Keratinocyte (primary cell): ENCODE measurements around the gene KIF2C.

Experiments
- EZH2 ChIP-seq: IDR thresholded peaks from one replicate; pipeline ENCODE4 v1.6.1; 2012; ENCODE audit warnings: inconsistent platforms, mild to moderate bottlenecking, low read length, moderate library complexity
- TF ChIP-seq, protein P1 (sequence below), 3 experiments: IDR thresholded peaks in 1 of 3; conservative IDR thresholded peaks in 1 of 3; optimal IDR thresholded peaks in 1 of 3; 2 replicates in 2 of 3; 3 replicates in 1 of 3; pipeline versions ENCODE3 to v1.5.1; 2011; ENCODE audit warnings: low read length in 3 of 3, mild to moderate bottlenecking in 3 of 3, moderate library complexity in 2 of 3, control low read depth in 1 of 3, inconsistent platforms in 1 of 3; ENCODE audit not compliant: insufficient read depth in 2 of 3; ENCODE audit errors: extremely low read depth in 1 of 3

DNA sequence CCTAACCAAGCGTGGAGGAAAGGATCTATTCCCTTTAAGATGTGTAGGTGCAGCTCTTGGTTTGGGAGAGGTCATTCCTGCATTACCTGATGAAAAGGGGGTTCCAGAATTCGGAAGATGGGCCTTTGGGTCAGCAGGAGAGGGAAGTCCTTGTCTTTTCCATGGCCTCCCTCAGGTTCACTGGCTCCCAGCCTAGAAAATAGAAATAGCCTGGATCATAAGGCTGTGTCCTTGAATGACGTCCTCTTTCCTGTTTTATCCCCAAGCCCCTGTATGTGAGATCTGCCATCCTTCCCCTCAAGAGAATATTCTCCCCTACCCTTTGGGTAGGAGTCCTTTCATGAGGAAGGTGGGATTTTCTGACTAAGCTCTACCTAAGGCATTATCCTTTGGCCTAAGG, 21.2 kb downstream of the KIF2C start:
- TF ChIP-seq, protein P1, sequence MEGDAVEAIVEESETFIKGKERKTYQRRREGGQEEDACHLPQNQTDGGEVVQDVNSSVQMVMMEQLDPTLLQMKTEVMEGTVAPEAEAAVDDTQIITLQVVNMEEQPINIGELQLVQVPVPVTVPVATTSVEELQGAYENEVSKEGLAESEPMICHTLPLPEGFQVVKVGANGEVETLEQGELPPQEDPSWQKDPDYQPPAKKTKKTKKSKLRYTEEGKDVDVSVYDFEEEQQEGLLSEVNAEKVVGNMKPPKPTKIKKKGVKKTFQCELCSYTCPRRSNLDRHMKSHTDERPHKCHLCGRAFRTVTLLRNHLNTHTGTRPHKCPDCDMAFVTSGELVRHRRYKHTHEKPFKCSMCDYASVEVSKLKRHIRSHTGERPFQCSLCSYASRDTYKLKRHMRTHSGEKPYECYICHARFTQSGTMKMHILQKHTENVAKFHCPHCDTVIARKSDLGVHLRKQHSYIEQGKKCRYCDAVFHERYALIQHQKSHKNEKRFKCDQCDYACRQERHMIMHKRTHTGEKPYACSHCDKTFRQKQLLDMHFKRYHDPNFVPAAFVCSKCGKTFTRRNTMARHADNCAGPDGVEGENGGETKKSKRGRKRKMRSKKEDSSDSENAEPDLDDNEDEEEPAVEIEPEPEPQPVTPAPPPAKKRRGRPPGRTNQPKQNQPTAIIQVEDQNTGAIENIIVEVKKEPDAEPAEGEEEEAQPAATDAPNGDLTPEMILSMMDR (optimal IDR thresholded peaks at IDR 0.05 in 1 of 3, IDR thresholded peaks at IDR 0.05 in 1 of 3, conservative IDR thresholded peaks at IDR 0.05 in 1 of 3; ENCODE audit: extremely low read depth in 1 of 3, insufficient read depth in 2 of 3, low read length in 3 of 3) = no peak
- no peak for TF ChIP-seq EZH2
